HFF-Myc (cell line): ENCODE results near the gene PLB1.

Experiments
- DNase-seq: peaks from one replicate; pipeline ENCODE4 v3.0.0-alpha.2; 2011; ENCODE audit warnings: low read depth; ENCODE audit errors: extremely low read depth
- H3K4me3 ChIP-seq: replicated peaks from 2 replicates; pipeline ENCODE4 v1.5.1; 2011; ENCODE audit warnings: low read depth, mild to moderate bottlenecking, control low read depth, low read length
- TF ChIP-seq, protein P1 (sequence below): IDR thresholded peaks from 2 replicates; pipeline ENCODE4 v1.5.1; 2012; ENCODE audit warnings: mild to moderate bottlenecking, low read depth, low read length, control low read depth; ENCODE audit errors: missing control alignments

PLB1 gene

DNA sequence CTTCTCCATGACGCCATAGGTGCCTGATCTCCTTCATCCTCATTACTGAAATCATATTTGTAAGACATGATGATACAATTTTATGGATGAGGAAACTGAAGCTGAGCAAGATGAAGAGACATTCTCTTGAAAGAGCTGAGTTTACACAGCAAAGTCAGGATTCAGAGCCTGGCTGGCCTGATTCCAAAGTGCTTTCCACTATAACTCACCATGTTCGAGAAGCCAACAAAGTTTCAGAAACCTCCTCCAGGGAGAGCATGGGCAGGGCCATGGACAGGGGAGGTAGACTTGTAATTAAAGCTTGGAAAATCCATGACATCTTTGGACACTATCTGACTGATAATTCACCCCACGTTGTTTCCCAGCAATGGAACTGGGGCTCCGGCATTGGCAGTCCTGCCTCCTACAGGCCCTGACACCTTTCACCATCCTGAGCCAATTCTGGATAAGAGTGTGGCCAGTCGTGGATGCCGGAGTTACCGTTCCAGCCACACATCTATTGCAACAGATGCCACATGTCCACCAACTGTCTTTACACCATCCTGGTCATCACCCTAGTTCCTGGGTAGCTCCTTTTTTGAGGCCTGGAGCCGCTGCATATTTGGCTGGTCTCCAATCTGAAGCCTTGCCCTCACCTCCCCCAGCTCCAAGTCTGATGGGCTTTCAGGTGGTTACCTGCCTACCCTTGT is 170.8 kb downstream of the PLB1 start:
- no peak overlapping the region for H3K4me3 ChIP-seq
- TF ChIP-seq, protein P1, sequence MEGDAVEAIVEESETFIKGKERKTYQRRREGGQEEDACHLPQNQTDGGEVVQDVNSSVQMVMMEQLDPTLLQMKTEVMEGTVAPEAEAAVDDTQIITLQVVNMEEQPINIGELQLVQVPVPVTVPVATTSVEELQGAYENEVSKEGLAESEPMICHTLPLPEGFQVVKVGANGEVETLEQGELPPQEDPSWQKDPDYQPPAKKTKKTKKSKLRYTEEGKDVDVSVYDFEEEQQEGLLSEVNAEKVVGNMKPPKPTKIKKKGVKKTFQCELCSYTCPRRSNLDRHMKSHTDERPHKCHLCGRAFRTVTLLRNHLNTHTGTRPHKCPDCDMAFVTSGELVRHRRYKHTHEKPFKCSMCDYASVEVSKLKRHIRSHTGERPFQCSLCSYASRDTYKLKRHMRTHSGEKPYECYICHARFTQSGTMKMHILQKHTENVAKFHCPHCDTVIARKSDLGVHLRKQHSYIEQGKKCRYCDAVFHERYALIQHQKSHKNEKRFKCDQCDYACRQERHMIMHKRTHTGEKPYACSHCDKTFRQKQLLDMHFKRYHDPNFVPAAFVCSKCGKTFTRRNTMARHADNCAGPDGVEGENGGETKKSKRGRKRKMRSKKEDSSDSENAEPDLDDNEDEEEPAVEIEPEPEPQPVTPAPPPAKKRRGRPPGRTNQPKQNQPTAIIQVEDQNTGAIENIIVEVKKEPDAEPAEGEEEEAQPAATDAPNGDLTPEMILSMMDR, result no peak
- no peak for DNase-seq

DNA sequence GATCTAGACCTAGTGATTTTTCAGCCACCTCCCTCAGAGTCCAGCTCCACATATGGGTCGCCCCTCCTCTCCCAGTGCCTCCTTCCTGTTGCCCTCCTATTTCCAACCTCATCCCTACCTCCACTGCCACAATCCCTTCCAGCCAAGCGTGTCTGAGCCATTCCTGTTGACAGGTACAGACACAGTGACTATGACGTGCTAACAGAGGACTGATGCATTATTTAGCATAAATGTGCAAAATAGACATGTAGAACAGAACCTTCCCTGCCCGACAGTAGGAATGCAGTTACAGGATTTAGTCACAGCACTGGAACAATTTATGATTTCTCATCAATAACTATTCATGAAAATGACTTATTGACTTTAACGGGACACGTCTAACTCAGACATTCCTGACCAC is 171.4 kb downstream of the PLB1 start:
- DNase-seq, result no peak
- no peak overlapping the region for H3K4me3 ChIP-seq

DNA sequence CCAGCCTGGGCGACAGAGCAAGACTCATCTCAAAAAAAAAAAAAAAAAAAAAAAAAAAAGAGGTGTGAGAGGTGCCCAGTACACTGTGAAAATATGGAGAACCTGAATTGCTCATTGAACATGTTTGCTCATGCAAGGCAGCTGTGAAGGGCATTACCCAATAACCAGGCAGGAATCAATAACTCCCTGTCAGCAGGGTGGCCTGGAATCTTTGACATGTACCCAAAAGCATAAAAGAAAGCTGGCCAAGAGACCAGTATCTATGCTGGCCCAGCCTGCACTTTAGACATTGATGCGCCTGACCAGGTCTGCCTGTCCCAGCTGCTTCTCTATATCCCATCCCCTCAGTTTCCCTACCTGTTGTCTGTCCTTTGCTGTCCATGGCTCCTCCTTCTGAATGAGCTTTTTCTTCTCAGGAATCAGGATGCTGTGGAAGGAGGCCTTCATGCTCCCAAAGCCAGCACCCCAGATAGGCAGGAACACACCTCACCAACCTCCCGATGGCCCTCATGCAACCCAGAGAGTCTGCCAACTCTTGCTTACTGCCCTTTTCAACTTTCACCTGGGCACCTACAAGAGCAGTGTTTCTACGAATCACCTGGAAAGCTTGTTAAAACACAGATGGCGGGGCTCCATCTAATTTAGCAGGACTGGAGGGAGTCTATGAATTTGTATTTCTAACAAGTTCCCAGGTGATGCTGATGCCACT is 172.4 kb downstream of the PLB1 start:
- H3K4me3 ChIP-seq, result no peak overlapping the region
- TF ChIP-seq, protein P1, result no peak
- DNase-seq, result no peak

More for the DNA sequence above, 171.4 kb downstream of the PLB1 start:
- TF ChIP-seq, protein P1, result no peak

DNA sequence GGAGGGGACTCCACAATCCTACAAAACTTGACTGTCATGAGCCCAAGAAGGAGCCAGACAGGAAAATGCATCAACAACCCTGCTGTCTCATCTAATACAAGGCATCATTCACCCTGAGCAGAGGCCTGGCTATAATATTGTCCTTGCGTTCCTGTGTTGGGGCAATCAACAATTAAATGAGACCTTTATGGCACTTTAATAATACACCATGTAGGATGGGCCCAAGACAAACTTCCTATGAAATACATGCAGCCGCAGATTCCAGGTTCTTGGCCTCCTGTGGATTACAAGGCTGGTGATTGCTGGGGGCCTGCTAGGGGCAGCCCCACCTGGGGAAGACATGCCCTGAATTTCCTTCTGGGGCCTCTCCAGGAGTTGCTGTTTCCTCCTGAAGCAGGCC is 173.0 kb downstream of the PLB1 start:
- H3K4me3 ChIP-seq, result no peak overlapping the region
- DNase-seq, result no peak
- TF ChIP-seq, protein P1, result no peak

DNA sequence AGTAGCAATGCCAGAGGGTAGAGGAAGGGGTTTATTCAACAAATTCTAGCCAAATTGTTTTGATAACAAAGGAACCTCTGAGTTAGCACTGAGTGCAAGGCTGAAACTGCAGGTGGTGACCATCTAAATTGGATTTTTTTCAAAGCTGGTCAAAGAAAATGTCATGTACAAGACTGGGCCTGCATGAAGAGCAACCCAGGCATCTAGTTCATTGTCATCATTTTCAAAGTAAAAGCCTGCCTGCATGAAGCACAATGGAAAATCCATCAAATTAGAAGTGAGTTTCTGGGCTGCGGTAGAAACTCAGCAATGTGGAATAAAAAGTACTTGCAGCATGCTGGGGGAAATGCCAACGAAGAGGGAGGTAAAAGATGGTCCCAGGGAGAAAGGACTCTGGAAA is 175.0 kb downstream of the PLB1 start:
- H3K4me3 ChIP-seq, result no peak overlapping the region
- TF ChIP-seq, protein P1, result no peak
- no peak for DNase-seq

DNA sequence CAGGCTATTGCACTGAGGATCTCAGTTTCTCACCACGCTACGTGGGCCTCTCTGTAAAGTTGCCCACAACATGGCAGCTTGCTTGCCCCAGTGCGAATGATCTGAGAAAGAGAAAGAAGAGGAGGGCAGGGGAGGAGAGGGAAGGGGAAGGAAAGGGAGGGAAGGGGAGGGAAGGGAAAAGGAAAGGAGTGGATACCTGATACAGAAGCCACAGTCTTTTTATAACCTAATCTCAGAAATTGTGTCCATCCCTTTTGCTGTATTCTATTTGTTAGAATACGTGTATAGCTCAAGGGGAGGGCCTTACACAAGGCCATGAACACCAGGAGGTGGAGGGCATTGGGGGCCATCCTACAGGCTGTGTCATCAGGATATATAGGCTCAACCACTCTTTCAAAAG is 177.5 kb downstream of the PLB1 start:
- DNase-seq, result no peak
- TF ChIP-seq, protein P1, result no peak
- H3K4me3 ChIP-seq, result no peak overlapping the region
